GM20431 (cell line): ENCODE results near the gene IRGC.
"Not testable (repeated sequence)": the region's sequence is repeated elsewhere in the genome, so short reads cannot be mapped to it uniquely, and the experiment has no call there.

Experiments
- in situ Hi-C: fragments of 300-500 bp; cut with MseI, MboI; formaldehyde crosslinking; loops from one replicate; pipeline ENCODE4 v1.15.0; 2020; ENCODE audit warnings: low sequenced_read_pairs; ENCODE audit not compliant: unreplicated experiment

IRGC gene

GRCh38 chr19:43715776-43716175, at the start of gene IRGC:
Gene IRGC, plus strand, starts transcription at chr19:43716076. Its CDS starts 2,483 bp downstream, at chr19:43718559.
- in situ Hi-C loops, result no loop called here

GRCh38 chr19:43667126-43667875, 48.6 kb upstream of the IRGC start:
- in situ Hi-C loops, result no loop called here

GRCh38 chr19:43667876-43668405, 47.9 kb upstream of the IRGC start:
- in situ Hi-C loops, result no loop called here

- in situ Hi-C loops, result no loop called here
Measured at GRCh38 chr19:43668406-43669109, 47.3 kb upstream of the IRGC start.

- in situ Hi-C loops, result no loop called here
Measured at GRCh38 chr19:43672061-43672679, 43.7 kb upstream of the IRGC start.

GRCh38 chr19:43673637-43674036, 42.2 kb upstream of the IRGC start:
- in situ Hi-C loops, result no loop called here

- in situ Hi-C loops, result no loop called here
Measured at GRCh38 chr19:43674183-43674582, 41.7 kb upstream of the IRGC start.

GRCh38 chr19:43674596-43674995, 41.3 kb upstream of the IRGC start:
- in situ Hi-C loops, result no loop called here

- in situ Hi-C loops, result no loop called here
Measured at GRCh38 chr19:43675269-43675879, 40.5 kb upstream of the IRGC start.

- in situ Hi-C loops, result no loop called here
Measured at GRCh38 chr19:43675906-43676305, 40.0 kb upstream of the IRGC start.

- in situ Hi-C loops, result no loop called here
Measured at GRCh38 chr19:43678512-43679261, 37.2 kb upstream of the IRGC start.

GRCh38 chr19:43681821-43682220, 34.1 kb upstream of the IRGC start:
- in situ Hi-C loops, result no loop called here

GRCh38 chr19:43682269-43682668, 33.6 kb upstream of the IRGC start:
- in situ Hi-C loops, result not testable (repeated sequence)

- in situ Hi-C loops, result no loop called here
Measured at GRCh38 chr19:43682824-43683661, 32.8 kb upstream of the IRGC start.

- in situ Hi-C loops, result no loop called here
Measured at GRCh38 chr19:43683905-43684304, 32.0 kb upstream of the IRGC start.

GRCh38 chr19:43684326-43684725, 31.6 kb upstream of the IRGC start:
- in situ Hi-C loops, result no loop called here

- in situ Hi-C loops, result no loop called here
Measured at GRCh38 chr19:43687660-43687997, 28.2 kb upstream of the IRGC start.

- in situ Hi-C loops, result no loop called here
Measured at GRCh38 chr19:43688059-43688701, 27.7 kb upstream of the IRGC start.

GRCh38 chr19:43690444-43690843, 25.4 kb upstream of the IRGC start:
- in situ Hi-C loops, result no loop called here
